ENCODE data around the gene PNPLA7. TPM values are rescaled to one million over a fixed set of nuclear protein-coding genes. Genes with fewer than 3 reads are reported as not detected.

Gene PNPLA7
- polyA plus RNA-seq, 1 of the 3 experiments (the other 2 are of a cell fraction), result 0.99 TPM

GRCh38 chr9:137457406-137458193 lies 92.6 kb downstream of the PNPLA7 start:
- peaks cover 16% of the 10 kb centered on the region for H4K20me1 ChIP-seq (ENCODE audit: insufficient read depth)
- no peaks in the 10 kb centered on the region for H3K27me3 ChIP-seq (ENCODE audit: insufficient read depth)
- peak overlapping the region; percentile 81; the same call in 1 of the 2 replicates for H3K9ac ChIP-seq
- peak overlapping the region; percentile 74 to 82 for H3K4me3 ChIP-seq (ENCODE audit: low read depth in 2 of 2, low read length in 1 of 2)
- peaks cover 10% of the 10 kb centered on the region; the same call in 1 of the 2 replicates for H3K79me2 ChIP-seq (ENCODE audit: insufficient read depth)
- H3K9me2 ChIP-seq, result no peaks in the 10 kb centered on the region
- no peaks in the 10 kb centered on the region for H3F3A ChIP-seq (replicated peaks; ENCODE audit: insufficient read depth)
- whole genome bisulfite sequencing (ENCODE audit: low lambda C conversion rate), result 60% methylated on average over 11 of the region's 44 CpGs
- POLR2A ChIA-PET, result no interaction called here
- H3K4me1 ChIP-seq (ENCODE audit: control insufficient read depth in 1 of 2, insufficient read depth in 2 of 2, low read depth in 1 of 2, low read length in 1 of 2), result peaks cover 18 to 51% of the 10 kb centered on the region in 2 experiments
- peak; percentile 24 for DNase-seq
- H3K4me2 ChIP-seq, result peak overlapping the region; percentile 98
- no peaks in the 10 kb centered on the region for H3K9me3 ChIP-seq
- CTCF ChIA-PET, result interaction anchor here (1.8 to 5.7 kb wide), 3 partner anchors 13 to 171 kb away, joined by 6 to 53 read pairs (median 12); partner anchors contain the start of genes ENTPD8, EXD3 and NOXA1
- TF ChIP-seq MEF2A (IDR thresholded peaks at IDR 0.05; ENCODE audit: borderline replicate concordance, low read depth) (no peak), YY1 (IDR thresholded peaks at IDR 0.05; ENCODE audit: low read depth) (no peak), IRF3 (IDR thresholded peaks at IDR 0.05; ENCODE audit: low read depth, low read length) (no peak), ZBTB33 (IDR thresholded peaks at IDR 0.05; ENCODE audit: borderline replicate concordance, low read depth) (no peak), RCOR1 (IDR thresholded peaks at IDR 0.05; ENCODE audit: low read length) (no peak), JUND (IDR thresholded peaks at IDR 0.05) (no peak), RAD21 (IDR thresholded peaks at IDR 0.05; ENCODE audit: low read length) (no peak), GABPA (IDR thresholded peaks at IDR 0.05; ENCODE audit: low read depth) (no peak), ELF1 (IDR thresholded peaks at IDR 0.05) (no peak), SMC3 (IDR thresholded peaks at IDR 0.05; ENCODE audit: low read depth, low read length) (no peak), RXRA (IDR thresholded peaks at IDR 0.05; ENCODE audit: borderline replicate concordance, low read depth) (no peak), MXI1 (IDR thresholded peaks at IDR 0.05; ENCODE audit: low read depth, low read length) (no peak), NFIC (IDR thresholded peaks at IDR 0.05; ENCODE audit: borderline replicate concordance) (no peak)
- H3K36me3 ChIP-seq (replicated peaks in 1 of 2; ENCODE audit: control insufficient read depth in 1 of 2, insufficient read depth in 2 of 2, low read length in 1 of 2), result peaks cover 0 to 28% of the 10 kb centered on the region in 2 experiments
- H2AFZ ChIP-seq (ENCODE audit: low read depth), result no peak overlapping the region
- H3K27ac ChIP-seq (ENCODE audit: low read depth in 2 of 2, low read length in 1 of 2), result peak overlapping the region in 1 of 2 experiments; percentile 79; a peak in 1 of 4 replicates

- DNase-seq, result no peak
- Histone ChIP-seq H3K27me3 (ENCODE audit: insufficient read depth) (no peaks in the 10 kb centered on the region), H3K4me3 (ENCODE audit: low read depth in 2 of 2, low read length in 1 of 2) (no peak overlapping the region), H2AFZ (ENCODE audit: low read depth) (no peak overlapping the region), H3K27ac (ENCODE audit: low read depth in 2 of 2, low read length in 1 of 2) (peak overlapping the region in 1 of 2 experiments; percentile 39; a peak in 1 of 4 replicates), H3K9me2 (no peaks in the 10 kb centered on the region), H3K36me3 (replicated peaks in 1 of 2; ENCODE audit: control insufficient read depth in 1 of 2, insufficient read depth in 2 of 2, low read length in 1 of 2) (peaks cover 0 to 34% of the 10 kb centered on the region in 2 experiments), H3K4me1 (ENCODE audit: control insufficient read depth in 1 of 2, insufficient read depth in 2 of 2, low read depth in 1 of 2, low read length in 1 of 2) (peaks cover 18 to 51% of the 10 kb centered on the region in 2 experiments), H3K9ac (no peak overlapping the region), H4K20me1 (ENCODE audit: insufficient read depth) (peaks cover 16% of the 10 kb centered on the region), H3K4me2 (peak overlapping the region; percentile 98; the same call in 1 of the 2 replicates), H3K9me3 (no peaks in the 10 kb centered on the region), H3F3A (replicated peaks; ENCODE audit: insufficient read depth) (no peaks in the 10 kb centered on the region), H3K79me2 (ENCODE audit: insufficient read depth) (peaks cover 10% of the 10 kb centered on the region; the same call in 1 of the 2 replicates)
- POLR2A ChIA-PET, result no interaction called here
- CTCF ChIA-PET, result interaction anchor here (1.8 to 5.7 kb wide), 3 partner anchors 12 to 170 kb away, joined by 6 to 53 read pairs (median 12); partner anchors contain the start of genes ENTPD8, EXD3 and NOXA1
- WGBS (ENCODE audit: low lambda C conversion rate), result 98% methylated on average over 6 of the region's 10 CpGs
- no peak for TF ChIP-seq FOXM1 (IDR thresholded peaks at IDR 0.05; ENCODE audit: low read depth)
- no peak for TF ChIP-seq MXI1 (IDR thresholded peaks at IDR 0.05; ENCODE audit: low read depth, low read length)
- TF ChIP-seq USF1 (IDR thresholded peaks at IDR 0.05; ENCODE audit: borderline replicate concordance, low read depth), result no peak
- no peak for TF ChIP-seq TAF1 (IDR thresholded peaks at IDR 0.05; ENCODE audit: borderline replicate concordance, low read depth, low read length)
- TF ChIP-seq USF2 (IDR thresholded peaks at IDR 0.05; ENCODE audit: borderline replicate concordance, low read depth, low read length), result no peak
- no peak for TF ChIP-seq ELF1 (IDR thresholded peaks at IDR 0.05)
- no peak for TF ChIP-seq ZBTB33 (IDR thresholded peaks at IDR 0.05; ENCODE audit: borderline replicate concordance, low read depth)
- no peak for TF ChIP-seq TCF12 (IDR thresholded peaks at IDR 0.05)
Measured at GRCh38 chr9:137456864-137457405, 93.3 kb downstream of the PNPLA7 start.

Measured in SK-N-SH (cell line).